NCI-H510A (cell line): Measurements from ENCODE around the gene ANKRD39.
A peak's percentile ranks its signal among the peaks of the same experiment; 100 is the strongest.
"Not testable (repeated sequence)": the region's sequence is repeated elsewhere in the genome, so short reads cannot be mapped to it uniquely, and the experiment has no call there.

Experiments used
- DNase-seq: peaks from one replicate; lab custom pipeline; 2025; lab: John Stamatoyannopoulos, UW

The ANKRD39 gene

DNA sequence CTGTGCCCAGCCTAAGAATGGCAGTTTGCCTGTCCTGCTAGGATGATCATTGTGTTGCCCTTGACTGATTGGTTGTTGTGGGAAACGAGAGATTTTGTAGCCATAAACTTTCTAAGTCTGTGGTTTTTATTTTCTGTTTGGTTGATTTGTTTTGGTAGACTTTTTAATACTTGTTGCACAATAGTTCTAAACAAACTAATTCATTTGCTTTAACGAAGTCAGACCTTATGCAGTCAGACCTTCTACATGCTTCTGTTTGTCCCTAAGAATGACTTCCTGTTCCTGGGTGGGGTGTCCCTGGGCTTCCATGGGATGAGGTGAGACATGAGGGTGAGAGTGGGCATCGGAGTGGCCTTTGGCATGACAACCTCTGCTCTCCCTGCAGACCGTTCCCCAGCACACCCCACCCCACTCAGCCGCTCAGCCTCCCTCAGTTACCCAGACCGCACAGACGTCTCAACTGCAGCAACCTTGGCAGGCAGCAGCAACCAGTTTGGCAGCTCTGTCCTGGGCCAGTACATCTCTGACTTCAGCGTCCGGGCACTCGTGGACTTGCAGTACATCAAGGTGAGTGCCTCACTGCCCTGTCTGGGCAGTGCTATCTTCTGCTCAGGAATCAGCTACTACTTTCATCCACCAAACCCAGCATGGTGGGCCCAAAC lies 49.5 kb downstream of the ANKRD39 start:
- no peak for DNase-seq

DNA sequence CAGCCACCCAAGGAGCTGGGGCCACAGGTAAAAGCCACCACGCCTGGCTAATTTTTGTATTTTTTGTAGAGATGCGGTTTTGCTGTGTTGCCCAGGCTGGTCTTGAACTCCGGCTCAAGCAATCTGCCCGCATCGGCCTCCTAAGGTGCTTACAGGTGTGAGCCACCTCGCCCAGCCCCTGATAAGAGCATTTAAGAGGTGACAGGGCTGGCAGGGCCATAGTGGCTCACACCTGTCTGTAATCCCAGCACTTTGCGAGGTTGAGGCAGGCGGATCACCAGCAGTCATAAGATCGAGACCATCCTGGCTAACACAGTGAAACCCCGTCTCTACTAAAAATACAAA lies 50.7 kb downstream of the ANKRD39 start:
- no peak for DNase-seq

GRCh38 chr2:96806468-96807126 lies 51.2 kb downstream of the ANKRD39 start:
- DNase-seq: no peak

- DNase-seq: not testable (repeated sequence)
These were observed 51.9 kb downstream of the ANKRD39 start for GRCh38 chr2:96805946-96806345.

DNA sequence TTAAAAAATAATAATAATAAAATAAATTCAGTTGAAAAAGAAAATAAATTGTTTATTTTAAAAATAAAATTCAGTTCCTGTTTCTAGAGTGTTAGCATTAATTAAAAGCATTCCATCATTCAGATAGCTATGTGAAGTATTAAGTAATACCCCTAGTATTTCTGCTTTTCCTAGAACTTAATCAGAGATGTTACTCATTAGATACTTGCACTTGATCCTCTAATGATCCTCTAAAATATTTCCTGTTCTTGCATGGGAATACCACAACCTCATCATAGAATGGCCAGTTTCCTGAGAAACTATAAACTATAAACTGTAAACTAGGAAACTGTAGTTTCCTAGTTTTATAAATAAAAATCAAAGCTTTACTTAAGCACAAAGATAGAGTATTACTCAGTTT lies 52.8 kb downstream of the ANKRD39 start:
- DNase-seq: no peak

GRCh38 chr2:96802721-96803120 lies 55.1 kb downstream of the ANKRD39 start:
- DNase-seq: no peak

GRCh38 chr2:96801786-96802595 lies 55.8 kb downstream of the ANKRD39 start:
- DNase-seq: no peak

DNA sequence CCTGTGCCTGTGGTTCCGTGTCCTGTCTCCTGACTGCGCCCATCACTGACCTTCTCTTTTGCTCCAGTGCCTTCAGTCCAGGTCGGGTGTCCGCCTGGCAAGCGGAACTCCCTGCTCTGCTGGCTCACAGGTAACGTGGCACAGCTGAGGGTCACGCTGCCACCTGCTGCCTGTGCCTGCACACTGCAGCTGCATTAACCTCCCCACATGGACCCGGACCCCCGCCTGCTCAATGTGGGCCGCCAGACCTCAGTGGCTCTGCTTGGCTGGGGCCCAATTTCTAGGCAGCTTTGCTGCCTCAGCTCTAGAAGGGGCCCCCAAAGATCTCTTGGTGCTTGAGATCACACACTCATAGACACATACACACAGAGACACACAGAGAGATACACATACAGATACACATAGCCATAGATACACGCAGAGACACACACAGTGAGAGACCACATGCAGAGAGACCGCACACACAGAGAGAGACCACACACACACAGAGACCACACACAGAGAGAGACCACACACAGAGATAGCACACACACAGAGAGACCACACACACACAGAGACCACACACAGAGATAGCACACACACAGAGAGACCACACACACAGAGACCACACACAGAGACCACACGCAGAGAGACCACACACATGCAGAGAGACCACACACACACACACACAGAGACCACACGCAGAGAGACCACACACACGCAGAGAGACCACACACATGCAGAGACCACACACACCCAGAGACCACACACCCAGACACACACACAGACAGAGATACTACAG lies 56.6 kb downstream of the ANKRD39 start:
- DNase-seq: peak; percentile 42

GRCh38 chr2:96800061-96801004 lies 57.5 kb downstream of the ANKRD39 start:
- DNase-seq: peak; percentile 11

- no peak for DNase-seq
These were observed 58.2 kb downstream of the ANKRD39 start for GRCh38 chr2:96799623-96799935.

DNA sequence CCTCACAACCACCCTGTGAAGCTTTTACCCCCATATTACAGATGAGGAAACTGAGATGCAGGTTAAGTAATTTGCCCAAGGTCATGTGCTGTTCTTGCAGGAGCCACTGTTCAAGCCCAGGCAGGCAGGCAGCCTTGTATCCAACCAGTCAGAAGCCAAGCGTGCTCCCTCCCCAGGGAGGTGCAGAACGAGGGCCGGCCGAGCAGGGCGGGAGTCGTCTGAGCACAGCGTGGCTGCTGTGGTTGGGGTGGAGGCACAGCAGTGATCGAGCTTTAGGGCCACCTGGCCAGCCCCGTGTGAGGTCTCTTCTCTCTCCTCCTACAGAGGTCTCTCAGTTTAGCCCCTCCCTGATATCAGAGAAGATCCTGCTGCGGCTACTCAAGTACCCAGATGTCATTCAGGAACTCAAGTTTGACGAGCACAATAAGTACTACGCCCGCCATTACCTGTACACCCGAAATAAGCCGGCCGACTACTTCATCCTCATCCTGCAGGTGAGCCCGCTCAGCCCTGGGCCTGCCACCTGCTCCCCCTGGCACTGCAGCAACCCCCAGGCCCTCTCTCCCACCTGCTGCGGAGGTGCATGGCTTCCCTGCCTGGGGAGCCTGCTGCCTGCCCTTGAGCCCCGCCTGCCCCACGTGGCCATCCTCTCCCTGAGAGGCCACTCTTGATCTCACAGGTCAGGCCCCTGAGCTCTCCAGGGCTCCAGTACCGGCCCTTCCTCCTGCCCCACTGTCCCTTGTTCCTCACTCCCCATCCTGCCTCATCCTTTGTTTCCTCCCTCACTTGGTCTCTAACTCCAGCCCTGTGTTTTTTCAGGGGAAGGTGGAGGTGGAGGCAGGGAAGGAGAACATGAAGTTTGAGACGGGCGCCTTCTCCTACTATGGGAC lies 58.8 kb downstream of the ANKRD39 start:
- peak; percentile 53 for DNase-seq
